Measurements from ENCODE around the gene FBXL17. TPM values are rescaled to one million over a fixed set of nuclear protein-coding genes. Genes with fewer than 3 reads are reported as not detected.
A peak's percentile ranks its signal among the peaks of the same experiment; 100 is the strongest.

The FBXL17 gene
- total and polyA plus RNA-seq, 7 donors = 6.2 to 36.1 (median 30.3) TPM

DNA sequence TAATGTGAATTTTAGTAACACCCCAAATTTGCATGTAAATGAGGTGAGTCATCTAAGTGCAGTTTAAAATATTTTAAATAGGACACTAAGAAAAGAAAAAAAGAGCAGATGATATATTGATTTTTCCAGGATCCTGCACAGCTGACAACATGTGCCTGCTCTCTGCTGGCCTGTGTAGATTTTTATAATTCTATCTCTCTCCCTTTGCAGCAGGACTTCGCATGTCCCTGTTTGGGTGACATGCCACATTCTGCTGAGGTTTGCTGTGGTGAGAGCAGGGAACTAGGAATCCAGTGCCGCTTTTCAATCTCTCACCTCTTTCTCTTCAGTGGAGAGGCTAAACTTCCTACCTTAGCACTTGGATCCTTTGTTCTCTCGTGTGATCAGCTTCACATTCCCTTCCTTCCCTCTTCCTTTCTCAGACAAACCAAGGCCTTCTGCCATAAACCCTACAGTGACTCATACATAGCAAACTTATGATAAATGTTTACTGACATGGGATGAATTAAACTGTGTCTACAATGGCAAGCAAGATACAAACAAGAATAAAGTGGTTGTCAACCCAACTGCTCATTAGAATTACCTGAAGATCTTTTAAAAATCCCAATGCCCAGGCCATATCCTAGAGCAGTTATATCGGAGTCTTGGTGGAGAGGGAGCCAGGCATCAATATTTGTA lies 512.3 kb downstream of the FBXL17 start:
- Histone ChIP-seq H3K4me3 (no peak overlapping the region), H3K4me1 (no peaks in the 10 kb centered on the region), H3K9me3 (no peaks in the 10 kb centered on the region), H3K36me3 (ENCODE audit: insufficient read depth in 1 of 2, low read depth in 1 of 2) (no peaks in the 10 kb centered on the region), H3K27ac (no peak overlapping the region), H3K27me3 (ENCODE audit: insufficient read depth in 3 of 3, low read length in 2 of 3) (no peaks in the 10 kb centered on the region)
- ATAC-seq (peak in 1 of 4 donors; percentile 35), DNase-seq (no peak)
- no peak for TF ChIP-seq CTCF (IDR thresholded peaks at IDR 0.05)
- intact Hi-C loops (cut with DNase I) = no loop called here
- 84 to 92% (median 85%) methylated on average over 4 of the region's 4 CpGs for WGBS, 3 donors

DNA sequence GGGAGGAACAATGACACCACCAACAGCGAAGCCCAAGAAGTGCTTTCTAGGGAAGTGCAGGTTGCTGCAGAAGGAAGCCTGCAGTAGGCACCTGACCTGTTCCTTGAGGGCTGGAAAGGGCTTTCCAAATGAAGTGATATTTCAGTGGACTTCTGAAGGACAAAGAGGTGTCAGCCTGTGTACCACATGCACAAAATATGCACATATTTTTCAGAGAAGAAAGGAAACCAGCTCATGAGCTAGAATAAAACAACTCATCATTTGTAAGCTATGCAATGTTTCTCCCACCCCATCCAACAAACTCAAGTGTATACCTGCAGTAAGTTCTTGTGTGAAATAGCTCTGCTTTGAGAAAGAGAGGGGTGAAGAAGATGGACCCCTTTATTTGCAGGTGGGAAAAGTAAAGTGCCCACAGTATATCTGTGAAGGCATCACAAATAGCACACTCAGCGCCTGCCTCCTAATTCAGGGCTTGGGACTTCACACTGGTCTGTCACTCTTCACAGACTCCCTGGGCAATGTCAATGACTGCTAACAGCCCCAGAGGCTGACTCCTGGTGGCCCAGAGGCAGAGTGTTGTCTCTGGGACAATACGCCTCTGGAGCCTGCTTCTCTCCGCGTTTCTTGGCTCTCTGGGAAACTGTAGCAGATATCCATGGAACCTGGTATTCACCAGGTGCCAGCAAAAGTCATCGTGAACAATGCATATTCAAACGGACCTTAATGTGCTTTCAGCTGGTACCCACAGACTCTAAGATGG lies 513.1 kb downstream of the FBXL17 start:
- no peaks in the 10 kb centered on the region for H3K9me3 ChIP-seq
- H3K4me1 ChIP-seq = no peaks in the 10 kb centered on the region
- WGBS, 3 donors = 89 to 90% (median 89%) methylated on average over 7 of the region's 7 CpGs
- no peak for TF ChIP-seq CTCF (IDR thresholded peaks at IDR 0.05)
- DNase-seq = no peak
- no peaks in the 10 kb centered on the region for H3K27me3 ChIP-seq (ENCODE audit: insufficient read depth in 3 of 3, low read length in 2 of 3)
- ATAC-seq = no peak
- intact Hi-C loops (cut with DNase I) = no loop called here
- no peak overlapping the region for H3K4me3 ChIP-seq
- H3K36me3 ChIP-seq (ENCODE audit: insufficient read depth in 1 of 2, low read depth in 1 of 2) = no peaks in the 10 kb centered on the region
- no peak overlapping the region for H3K27ac ChIP-seq

GRCh38 chr5:107867266-107867665 lies 514.6 kb downstream of the FBXL17 start:
- Histone ChIP-seq H3K36me3 (ENCODE audit: insufficient read depth in 1 of 2, low read depth in 1 of 2) (no peaks in the 10 kb centered on the region), H3K9me3 (no peaks in the 10 kb centered on the region), H3K4me3 (no peak overlapping the region), H3K27ac (no peak overlapping the region), H3K27me3 (ENCODE audit: insufficient read depth in 3 of 3, low read length in 2 of 3) (no peaks in the 10 kb centered on the region), H3K4me1 (no peaks in the 10 kb centered on the region)
- intact Hi-C loops (cut with DNase I) = no loop called here
- WGBS, 3 donors = 39 to 82% (median 41%) methylated on average over 2 of the region's 2 CpGs
- TF ChIP-seq CTCF (IDR thresholded peaks at IDR 0.05) = no peak
- ATAC-seq = no peak
- DNase-seq = no peak

GRCh38 chr5:107864793-107865192 lies 517.1 kb downstream of the FBXL17 start:
- no peaks in the 10 kb centered on the region for H3K27me3 ChIP-seq (ENCODE audit: insufficient read depth in 3 of 3, low read length in 2 of 3)
- ATAC-seq = no peak
- WGBS, 3 donors = 56 to 70% (median 56%) methylated on average over 2 of the region's 2 CpGs

More at GRCh38 chr5:107864793-107865192, 517.1 kb downstream of the FBXL17 start:
- no peaks in the 10 kb centered on the region for H3K9me3 ChIP-seq
- no peaks in the 10 kb centered on the region for H3K4me1 ChIP-seq
- intact Hi-C loops (cut with DNase I) = no loop called here
- H3K4me3 ChIP-seq = no peak overlapping the region
- H3K27ac ChIP-seq = no peak overlapping the region
- TF ChIP-seq CTCF (IDR thresholded peaks at IDR 0.05) = no peak
- H3K36me3 ChIP-seq (ENCODE audit: insufficient read depth in 1 of 2, low read depth in 1 of 2) = peaks cover 0 to 10% of the 10 kb centered on the region in 2 donors
- DNase-seq = no peak

Data from psoas muscle (tissue), 8 donors.